ENCODE measurements around the gene SLC25A47. TPM values are rescaled to one million over a fixed set of nuclear protein-coding genes. Genes with fewer than 3 reads are reported as not detected.

SLC25A47 gene
- total RNA-seq, 1 experiment from 2014 or later: 0.13 TPM

- Histone ChIP-seq H2AK5ac (ENCODE audit: insufficient read length, low read length) (no peak overlapping the region), H3K4ac (ENCODE audit: low read depth, low read length) (no peak overlapping the region), H3K27ac (ENCODE audit: insufficient read length, low read depth, low read length) (no peak overlapping the region), H3T11ph (ENCODE audit: low read length) (no peak overlapping the region), H2BK15ac (ENCODE audit: low read depth, low read length) (no peak overlapping the region), H3K23ac (ENCODE audit: insufficient read length, low read depth, low read length) (no peak overlapping the region), H2BK5ac (ENCODE audit: insufficient read length, low read length) (no peak overlapping the region), H4K20me1 (ENCODE audit: control insufficient read depth, insufficient read depth, insufficient read length) (no peaks in the 10 kb centered on the region), H2BK20ac (ENCODE audit: low read depth, low read length, poor library complexity, severe bottlenecking) (no peak overlapping the region), H3K9ac (ENCODE audit: extremely low read depth, insufficient read length, low read length) (no peak overlapping the region), H4K91ac (ENCODE audit: insufficient read length, low read depth, low read length) (no peak overlapping the region), H3K79me1 (ENCODE audit: insufficient read depth, low read depth, low read length, poor library complexity, severe bottlenecking) (no peaks in the 10 kb centered on the region), H2BK120ac (ENCODE audit: low read depth, low read length, poor library complexity, severe bottlenecking) (no peak overlapping the region), H3K4me2 (ENCODE audit: insufficient read depth, insufficient read length, low read length) (no peak overlapping the region), H4K8ac (replicated peaks; ENCODE audit: insufficient read length, low read depth, low read length) (no peak overlapping the region), H3K14ac (ENCODE audit: insufficient read depth, low read length) (no peak overlapping the region), H3K79me2 (ENCODE audit: insufficient read depth, low read length) (no peaks in the 10 kb centered on the region), H3K27me3 (ENCODE audit: insufficient read depth, low read length) (no peaks in the 10 kb centered on the region), H2BK12ac (ENCODE audit: insufficient read length, low read depth, low read length) (no peak overlapping the region), H3K18ac (ENCODE audit: insufficient read length, low read depth, low read length) (no peak overlapping the region), H4K5ac (ENCODE audit: insufficient read length, low read depth, low read length) (no peak overlapping the region), H2AFZ (ENCODE audit: low read length) (no peak overlapping the region), H3K56ac (ENCODE audit: insufficient read length, low read depth, low read length) (no peak overlapping the region), H3K23me2 (ENCODE audit: insufficient read length, low read depth, low read length, poor library complexity, severe bottlenecking) (no peaks in the 10 kb centered on the region), H3K9me3 (ENCODE audit: control insufficient read depth, low read depth, low read length) (no peaks in the 10 kb centered on the region), H3K4me1 (ENCODE audit: insufficient read depth, low read length) (no peaks in the 10 kb centered on the region)
- Mint-ChIP-seq H3K9me3 (no peaks in the 10 kb centered on the region), H3K27me3 (ENCODE audit: low read depth) (no peaks in the 10 kb centered on the region), H3K27ac (no peak overlapping the region), H3K36me3 (ENCODE audit: insufficient read depth in 1 of 3, low read depth in 3 of 3) (peaks cover 11 to 62% (median 59%) of the 10 kb centered on the region in 3 experiments; a peak in 6 of 7 replicates), H3K4me3 (no peak overlapping the region), H3K4me1 (peaks cover 11 to 21% of the 10 kb centered on the region in 2 experiments)
- no peak for TF ChIP-seq CTCF (conservative IDR thresholded peaks at IDR 0.05)
- no peak for DNase-seq
- WGBS (ENCODE audit: extremely low coverage, insufficient read length, low lambda C conversion rate): no CpG with 5 or more reads among the region's 61 CpGs
Observed at GRCh38 chr14:100292301-100292775, 30.8 kb upstream of the SLC25A47 start.
